Coronary artery (tissue), 2 donors: ENCODE results near the gene PJVK.
A peak's percentile ranks its signal among the peaks of the same experiment; 100 is the strongest.

Experiments
- DNase-seq: peaks from one replicate; pipeline ENCODE4 v3.0.0-alpha.2; 2017; ENCODE audit warnings: low spot score
- H3K27ac ChIP-seq, 2 donors: fragments of 200-600 bp; sonication (generic); one replicate each; pipeline ENCODE4 v1.5.1; 2016 to 2019
- H3K4me3 ChIP-seq: fragments of 200-600 bp; sonication (generic); 2 replicates; pipeline ENCODE4 v1.5.1; 2016; ENCODE audit warnings: mild to moderate bottlenecking, moderate library complexity
- CTCF ChIP-seq: fragments of 200-600 bp; sonication (generic); IDR thresholded peaks from one replicate; pipeline ENCODE4 v1.5.1; 2019; ENCODE audit warnings: antibody characterized with exemption

The PJVK gene

DNA sequence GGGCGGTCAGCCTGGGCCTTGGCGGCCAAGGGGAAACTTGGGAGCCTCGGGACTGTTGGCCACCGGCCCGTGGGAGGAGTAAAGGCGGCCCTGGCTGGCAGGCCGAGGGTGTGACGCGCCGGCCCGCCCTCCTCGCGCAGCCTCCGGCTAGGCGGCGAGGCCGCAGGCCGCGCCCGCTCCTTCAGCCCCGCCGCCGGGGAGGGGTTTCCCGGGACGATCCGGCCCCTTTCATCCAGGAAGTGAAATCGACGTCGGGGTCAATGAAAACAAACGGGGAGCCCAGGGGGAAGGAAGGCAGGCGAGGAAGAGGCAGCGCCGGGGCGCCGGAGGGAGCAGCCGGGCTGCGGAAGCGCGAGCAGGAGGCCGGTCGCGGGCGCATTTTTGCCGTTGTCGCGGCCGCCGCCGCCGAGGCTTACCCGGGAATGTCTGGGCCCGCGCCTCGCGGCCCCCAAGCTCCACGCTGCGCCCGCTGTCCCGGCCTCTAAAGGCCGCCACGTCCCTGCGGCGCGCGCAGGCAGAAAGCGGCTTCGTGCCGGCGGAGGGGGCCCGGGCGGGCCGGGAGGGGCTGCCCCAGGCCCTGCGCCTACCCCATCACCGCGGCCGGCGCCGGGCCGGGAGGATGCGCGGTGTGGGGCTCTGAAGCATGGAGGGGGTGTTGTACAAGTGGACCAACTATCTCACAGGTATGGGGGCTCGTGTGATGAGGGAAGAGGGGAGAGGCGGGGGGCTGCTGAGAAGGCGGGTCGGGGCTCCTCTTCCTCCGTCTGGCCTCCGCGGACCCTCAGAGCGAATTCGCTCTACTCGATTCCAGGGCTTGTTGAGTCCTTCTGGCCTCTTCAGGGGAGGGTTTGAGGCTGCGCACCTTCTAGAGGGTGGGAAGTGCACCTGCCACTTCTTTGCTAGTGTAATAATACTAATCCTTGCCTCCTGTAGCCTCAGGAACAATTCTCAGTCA lies 29.3 kb downstream of the PJVK start, which contains the start of gene PLEKHA3:
Gene PLEKHA3, plus strand, starts transcription at position 231 of the 955 bp plus-strand sequence. Its CDS starts 413 bp downstream, at position 644.
- Histone ChIP-seq H3K4me3 (peak within 1 kb of the TSS; percentile 96), H3K27ac (peak within 1 kb of the TSS; percentile 90 to 95)
- DNase-seq = peak; percentile 99
- TF ChIP-seq CTCF = no peak

DNA sequence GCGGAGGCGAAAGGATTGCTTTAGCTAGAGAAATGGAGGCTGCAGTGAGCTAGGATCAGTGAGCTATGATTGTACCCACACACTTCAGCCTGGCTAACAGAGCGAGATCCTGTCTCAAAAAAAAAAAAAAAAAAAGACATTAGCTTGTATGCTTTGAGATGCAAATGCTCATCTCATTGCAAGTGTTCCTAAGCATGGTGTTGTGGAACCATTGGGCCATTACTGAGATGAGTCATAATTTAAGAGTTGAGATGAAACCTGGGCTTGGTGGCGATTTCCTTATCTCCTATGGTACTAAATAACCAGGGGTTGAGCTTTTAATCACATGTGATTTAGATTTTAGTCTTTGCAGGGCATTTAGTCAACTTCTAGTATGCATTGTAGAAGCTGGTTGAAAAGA lies 31.3 kb downstream of the PJVK start:
- no peak for DNase-seq
- Histone ChIP-seq H3K27ac (no peak overlapping the region), H3K4me3 (peak overlapping the region; percentile 96)
- TF ChIP-seq CTCF = no peak

DNA sequence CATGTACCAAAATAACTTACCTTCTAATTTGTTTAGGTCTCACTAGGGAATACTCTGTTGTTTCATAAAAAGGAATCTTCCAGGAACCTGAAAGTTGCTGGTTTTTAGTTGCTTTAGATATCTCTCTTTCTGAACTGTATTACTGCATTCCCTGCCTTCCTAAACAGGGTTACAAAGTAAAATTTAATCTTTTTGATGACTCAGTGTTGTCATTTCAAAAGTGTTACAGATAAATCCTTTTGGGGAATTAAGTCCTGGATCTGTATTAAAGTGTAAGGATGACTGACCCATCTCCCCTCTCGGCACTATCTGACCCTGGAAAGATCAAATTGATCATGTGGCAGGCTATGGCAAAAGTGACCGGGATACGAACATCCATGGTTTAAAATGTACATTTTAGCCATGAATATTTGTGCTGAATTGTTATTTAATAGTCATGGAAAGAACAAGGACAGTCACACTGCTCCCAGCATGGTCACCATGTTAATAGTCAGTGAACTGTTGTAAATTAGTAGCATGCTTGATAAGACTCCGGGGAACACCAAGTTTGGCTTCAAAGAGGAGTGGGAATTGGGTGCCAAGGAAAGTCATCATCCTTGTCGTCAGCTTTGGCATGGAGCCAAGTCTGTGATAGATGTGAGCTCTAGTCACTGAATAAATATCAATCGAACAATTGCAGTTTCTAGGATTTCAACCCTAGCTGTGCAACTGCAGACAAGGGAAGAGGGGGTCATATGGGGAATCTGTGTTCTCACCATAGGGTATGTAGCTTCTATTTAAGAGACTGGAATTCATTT lies 33.3 kb downstream of the PJVK start:
- Histone ChIP-seq H3K27ac (peak overlapping the region in 1 of 2 donors; percentile 20), H3K4me3 (peak overlapping the region; percentile 50)
- TF ChIP-seq CTCF = no peak
- no peak for DNase-seq

- Histone ChIP-seq H3K4me3 (no peak overlapping the region), H3K27ac (no peak overlapping the region)
- no peak for TF ChIP-seq CTCF
- no peak for DNase-seq
These were observed 34.2 kb downstream of the PJVK start for GRCh38 chr2:178485356-178485755.

GRCh38 chr2:178491612-178492011 lies 40.4 kb downstream of the PJVK start:
- no peak for TF ChIP-seq CTCF
- no peak for DNase-seq
- Histone ChIP-seq H3K4me3 (no peak overlapping the region), H3K27ac (no peak overlapping the region)

GRCh38 chr2:178496049-178496448 lies 44.9 kb downstream of the PJVK start:
- no peak overlapping the region for H3K4me3 ChIP-seq
- H3K27ac ChIP-seq = no peak overlapping the region
- no peak for TF ChIP-seq CTCF
- DNase-seq = no peak
